KBM-7 (cell line): ENCODE data around the gene KRTAP29-1.
"Not testable (repeated sequence)": the region's sequence is repeated elsewhere in the genome, so short reads cannot be mapped to it uniquely, and the experiment has no call there.

Experiments used
- DNase-seq: peaks from one replicate; pipeline ENCODE4 v3.0.0-alpha.2; 2015
- in situ Hi-C: fragments of 300-500 bp; cut with MboI; formaldehyde crosslinking; loops from 2 replicates; pipeline ENCODE4 v1.14.3; 2020; ENCODE audit warnings: low sequenced_read_pairs, low pct_unique_long_range_greater_than_20kb, mixed read lengths

KRTAP29-1 gene

GRCh38 chr17:41301916-41302901 lies at the start of gene KRTAP29-1:
Gene KRTAP29-1, minus strand, starts transcription at chr17:41302851. Its CDS starts 0 bp downstream, at chr17:41302851.
- DNase-seq: no peak
- in situ Hi-C loops: loop anchor here (25.0 kb wide), 1 partner anchor 390 kb away; no protein-coding TSS in a partner anchor

DNA sequence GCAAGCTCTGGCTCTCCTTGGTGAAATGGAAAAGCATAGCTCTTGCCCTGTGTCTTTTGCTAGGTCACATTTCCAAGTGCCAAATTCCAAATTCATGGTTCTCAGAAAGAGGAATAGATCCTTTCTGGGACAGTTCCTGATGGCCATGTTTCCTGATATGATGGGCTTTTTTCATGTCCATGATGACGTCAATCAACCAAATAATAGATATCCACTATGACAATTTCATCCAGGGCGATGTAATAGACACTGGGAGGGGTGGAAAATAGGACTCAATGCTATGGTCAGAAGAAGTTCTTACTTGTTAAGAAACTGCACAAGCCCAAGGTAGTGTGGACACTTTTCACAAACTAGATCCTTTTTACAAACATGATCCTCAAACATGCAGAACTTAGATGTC lies 48.5 kb upstream of the KRTAP29-1 start:
- no peak for DNase-seq
- in situ Hi-C loops: no loop called here

DNA sequence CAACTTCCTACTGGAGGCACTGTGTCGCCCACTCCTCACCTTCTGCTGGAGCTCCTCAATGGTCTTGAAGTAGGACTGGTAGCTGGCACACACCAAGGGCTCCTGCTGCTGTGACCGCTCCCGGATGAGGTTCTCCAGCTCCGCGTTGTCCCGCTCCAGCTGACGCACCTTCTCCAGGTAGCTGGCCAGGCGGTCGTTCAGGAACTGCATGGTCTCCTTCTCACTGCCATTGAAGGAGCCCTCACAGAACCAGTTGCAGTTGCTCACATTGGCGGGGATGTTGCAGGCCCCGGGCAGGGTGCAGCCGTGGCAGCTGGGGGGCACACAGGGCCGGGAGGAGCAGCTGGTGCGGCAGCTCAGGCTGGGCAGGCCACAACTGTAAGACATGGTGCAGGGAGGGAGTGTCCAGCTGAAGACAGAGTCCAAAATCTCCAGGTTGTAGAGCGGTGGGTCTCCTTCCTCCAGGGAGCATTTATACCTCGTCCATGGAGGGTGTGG lies 47.8 kb upstream of the KRTAP29-1 start, which contains the start of gene KRT33A:
TSS of gene KRT33A (minus strand) at position 448 of the 498 bp plus-strand sequence. CDS start at position 387, 61 bp downstream.
- DNase-seq, in situ Hi-C loops: not testable (repeated sequence)

DNA sequence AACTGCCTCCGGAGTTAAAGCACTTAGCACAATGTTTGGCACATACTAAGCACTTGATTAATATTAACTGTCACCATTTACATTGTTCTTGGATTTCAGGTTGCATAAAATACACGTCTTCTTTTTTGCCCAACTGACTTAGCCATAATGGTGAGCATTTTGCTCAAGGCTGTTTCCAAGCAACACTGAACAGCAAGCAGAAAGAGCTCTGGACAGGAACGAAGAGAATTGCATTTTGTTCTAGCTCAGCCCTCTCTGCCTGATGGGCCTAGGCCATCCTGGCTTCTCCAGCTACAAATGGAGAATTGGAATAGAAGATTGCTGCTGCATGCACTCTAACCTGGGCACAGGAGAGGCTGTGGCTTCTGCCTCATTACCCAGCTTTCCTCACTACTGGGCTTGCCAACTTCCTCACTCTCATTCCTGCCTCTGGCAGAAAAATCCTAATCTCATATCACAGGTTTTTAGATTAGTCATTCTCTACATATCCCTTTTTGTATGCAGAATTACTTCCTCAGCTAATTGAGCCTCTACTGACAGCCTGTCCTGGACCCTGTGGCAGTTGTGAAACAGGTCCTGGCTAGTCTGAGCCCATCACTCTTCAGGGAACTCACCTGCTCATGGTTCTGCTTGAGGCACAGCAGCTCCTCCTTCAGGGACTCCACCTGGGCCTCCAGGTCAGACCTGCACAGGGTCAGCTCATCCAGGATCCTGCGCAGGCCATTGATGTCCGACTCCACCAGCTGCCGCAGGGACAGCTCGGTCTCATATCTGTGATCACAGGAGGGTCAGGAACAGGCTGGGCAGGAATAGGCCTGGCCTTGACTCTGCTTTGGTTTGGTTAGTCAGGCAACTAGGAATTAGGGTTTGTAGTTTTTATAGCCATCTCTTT lies 45.5 kb upstream of the KRTAP29-1 start:
- in situ Hi-C loops: no loop called here
- no peak for DNase-seq

DNA sequence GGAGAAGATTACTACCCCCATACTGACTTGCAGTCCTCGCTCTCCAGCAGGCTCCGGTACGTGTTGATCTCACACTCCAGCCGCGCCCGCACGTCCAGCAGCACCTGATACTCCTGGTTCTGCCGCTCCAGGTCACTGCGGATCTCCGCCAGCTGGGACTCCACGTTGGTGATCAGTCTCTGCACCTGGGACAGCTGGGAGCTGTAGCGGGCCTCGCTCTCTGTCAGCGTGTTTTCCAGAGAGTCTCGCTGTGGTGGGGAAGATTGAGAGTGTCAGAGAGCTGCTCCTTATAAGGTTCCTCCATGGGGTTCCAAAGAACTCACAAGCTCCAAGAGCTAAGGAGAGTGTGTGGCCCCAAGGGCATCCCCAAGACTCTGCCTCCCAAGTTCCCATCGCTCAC lies 43.8 kb upstream of the KRTAP29-1 start:
- DNase-seq, in situ Hi-C loops: not testable (repeated sequence)

DNA sequence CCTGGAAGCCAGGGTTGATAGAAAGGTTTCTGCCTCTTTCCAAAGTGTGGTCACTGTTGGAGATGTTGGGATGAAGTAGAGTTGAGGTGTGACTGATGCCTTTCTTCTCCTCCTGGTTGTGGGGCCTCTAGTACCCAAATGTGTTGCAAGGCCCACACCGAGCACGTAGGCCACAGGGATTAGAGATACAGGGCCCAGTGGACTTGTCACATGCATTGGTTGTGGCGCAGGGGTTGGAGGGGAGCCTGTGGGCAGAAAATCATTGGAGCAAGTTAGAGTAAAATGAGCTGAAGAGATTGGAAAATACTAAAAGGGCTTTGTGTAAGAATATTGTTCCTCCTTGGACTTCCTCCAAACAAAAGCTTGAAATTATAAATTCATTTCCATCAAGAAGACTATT lies 43.3 kb upstream of the KRTAP29-1 start:
- DNase-seq: no peak
- in situ Hi-C loops: no loop called here

- DNase-seq: no peak
- in situ Hi-C loops: no loop called here
Measured at GRCh38 chr17:41343029-41343428, 40.4 kb upstream of the KRTAP29-1 start.

GRCh38 chr17:41340934-41341861 lies 38.5 kb upstream of the KRTAP29-1 start:
- in situ Hi-C loops: no loop called here
- no peak for DNase-seq

- DNase-seq: no peak
- in situ Hi-C loops: no loop called here
Measured at GRCh38 chr17:41340494-41340893, 37.8 kb upstream of the KRTAP29-1 start.

DNA sequence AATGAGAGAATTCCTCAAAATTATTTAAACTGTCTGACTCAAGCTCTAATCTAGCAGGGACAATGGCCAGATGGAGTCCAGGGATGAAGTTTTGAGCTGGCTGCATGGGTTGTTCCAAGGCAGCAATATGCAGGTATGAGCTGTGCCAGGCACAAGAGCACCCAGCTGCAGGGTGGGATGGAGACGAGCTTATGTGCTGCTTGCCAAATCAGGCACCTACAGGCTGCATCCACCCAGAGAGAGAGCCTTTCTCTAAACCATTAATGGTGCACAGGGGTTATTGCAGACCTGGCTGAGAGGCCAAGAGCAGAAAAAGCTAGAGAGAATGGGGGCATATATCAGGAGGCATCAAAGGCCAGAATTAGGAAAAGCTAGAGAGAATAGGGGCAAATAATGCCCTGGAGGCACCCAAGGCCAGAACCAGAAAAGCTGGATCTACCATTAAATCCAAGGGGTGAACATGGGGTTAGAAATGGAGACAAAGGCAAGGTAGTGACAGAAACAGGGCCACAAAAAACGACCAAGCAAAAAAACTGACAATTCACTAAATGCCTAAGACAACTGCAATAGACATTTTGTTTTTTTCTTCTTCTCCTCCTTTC lies 37.0 kb upstream of the KRTAP29-1 start:
- DNase-seq: no peak
- in situ Hi-C loops: no loop called here

- in situ Hi-C loops: no loop called here
- DNase-seq: no peak
Measured at GRCh38 chr17:41338961-41339485, 36.4 kb upstream of the KRTAP29-1 start.

DNA sequence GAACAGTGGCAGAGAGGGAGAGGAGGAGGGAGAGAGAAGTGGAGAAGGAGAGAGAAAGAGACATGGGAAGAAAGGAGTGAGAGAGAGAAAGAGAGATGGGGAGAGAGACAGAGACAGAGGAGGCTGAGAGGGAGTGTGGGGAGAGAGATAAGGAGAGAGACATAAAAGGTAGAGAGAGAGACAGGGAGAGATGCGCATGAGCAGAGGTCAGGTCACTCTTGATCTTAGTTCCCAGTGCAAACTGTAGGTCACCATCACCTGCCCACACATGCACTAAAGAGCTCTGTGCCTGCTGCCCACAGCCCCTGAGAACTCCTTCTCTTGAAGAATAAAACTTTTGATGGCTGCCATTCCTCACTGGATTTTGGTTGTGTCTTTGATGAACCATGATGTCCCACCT lies 33.1 kb upstream of the KRTAP29-1 start:
- in situ Hi-C loops: no loop called here
- no peak for DNase-seq

- in situ Hi-C loops: no loop called here
- DNase-seq: no peak
Measured at GRCh38 chr17:41334385-41335305, 32.0 kb upstream of the KRTAP29-1 start.

DNA sequence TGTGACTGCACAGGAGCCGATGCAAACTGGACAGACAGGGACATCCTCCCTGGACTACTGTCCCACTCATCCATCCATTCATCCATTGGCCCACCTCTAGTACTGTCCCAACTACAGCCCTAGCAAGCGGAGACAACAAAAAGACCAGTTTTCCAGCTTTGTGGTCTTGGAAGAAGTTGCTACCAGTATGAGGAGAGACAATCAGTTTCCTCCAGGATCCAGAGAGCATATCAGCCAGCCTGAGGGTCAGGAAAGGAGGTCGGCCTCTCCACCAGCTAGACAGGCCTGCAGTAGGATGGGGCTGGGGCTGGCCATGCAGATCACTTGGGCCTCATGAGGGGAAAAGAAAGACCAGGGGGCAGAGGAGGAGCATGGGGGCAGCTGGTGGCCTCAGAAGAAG lies 31.2 kb upstream of the KRTAP29-1 start:
- DNase-seq: no peak
- in situ Hi-C loops: no loop called here

DNA sequence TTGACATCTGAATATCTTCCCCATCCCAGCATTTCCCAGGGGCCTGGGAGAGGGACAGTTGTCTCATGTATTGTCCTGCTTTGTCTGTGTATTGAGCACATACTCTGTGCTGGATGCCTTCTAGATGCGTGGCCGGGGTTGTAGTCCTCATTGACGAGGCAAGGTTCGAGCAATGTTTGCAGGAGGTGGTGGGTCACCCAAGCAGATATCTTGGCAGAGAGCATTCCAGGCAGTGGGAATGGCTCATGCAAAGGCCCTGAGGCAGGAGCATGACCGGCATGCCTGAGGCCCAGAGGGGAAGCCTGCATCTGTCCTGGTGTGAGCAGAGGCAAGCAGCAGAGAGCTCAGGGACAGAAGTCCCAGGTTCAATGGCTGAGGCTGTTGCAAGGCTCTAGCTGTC lies 30.4 kb upstream of the KRTAP29-1 start:
- DNase-seq: no peak
- in situ Hi-C loops: no loop called here

DNA sequence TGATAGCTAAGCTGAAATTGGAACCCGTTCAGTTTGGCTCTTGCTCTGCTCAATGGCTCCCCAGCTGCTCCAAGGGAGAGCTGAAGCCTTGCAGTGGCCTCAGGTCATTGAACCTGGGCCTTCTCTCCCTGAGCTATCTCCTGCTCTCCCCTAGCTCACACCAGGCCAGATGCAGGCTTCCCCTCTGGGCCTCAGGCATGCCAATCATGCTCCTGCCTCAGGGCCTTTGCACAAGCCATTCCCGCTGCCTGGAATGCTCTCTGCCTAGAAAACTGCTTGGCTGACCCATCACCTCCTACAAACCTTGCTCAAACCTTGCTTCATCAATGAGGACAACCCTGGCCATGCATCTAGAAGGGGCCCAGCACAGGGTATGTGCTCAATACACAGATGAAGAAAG lies 29.6 kb upstream of the KRTAP29-1 start:
- in situ Hi-C loops: no loop called here
- no peak for DNase-seq

DNA sequence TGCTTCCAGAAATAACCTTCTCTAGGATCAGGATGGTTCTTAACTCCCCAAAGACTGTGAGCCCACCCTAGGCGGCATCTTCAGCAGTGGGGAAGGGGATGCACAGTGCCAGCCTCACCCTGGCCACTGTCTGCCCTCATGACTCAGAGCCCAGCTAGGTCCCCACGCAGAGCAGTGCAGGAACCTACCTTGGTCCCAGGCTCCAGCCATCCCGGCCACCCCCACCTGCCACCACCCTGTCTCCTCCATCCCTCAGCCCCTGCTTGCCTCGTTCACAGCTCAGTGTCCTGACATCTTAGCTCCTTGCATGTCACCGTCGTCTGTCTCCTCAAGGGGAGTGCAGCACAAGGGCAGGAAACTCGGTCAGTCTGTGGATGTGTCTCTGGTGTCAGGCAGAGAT lies 29.0 kb upstream of the KRTAP29-1 start:
- in situ Hi-C loops: no loop called here
- no peak for DNase-seq
